ENCODE data around the gene PMEPA1. TPM values are rescaled to one million over a fixed set of nuclear protein-coding genes. Genes with fewer than 3 reads are reported as not detected.

Gene PMEPA1
- total and polyA plus RNA-seq, 7 experiments from 2014 or later = 0.44 to 10.0 (median 8.7) TPM

- H3K27me3 ChIP-seq (ENCODE audit: control insufficient read depth in 2 of 2, insufficient read depth in 2 of 2, low read length in 2 of 2) = no peaks in the 10 kb centered on the region
- ATAC-seq = no peak
- no peaks in the 10 kb centered on the region for H3K9me3 Mint-ChIP-seq
- H3K4me3 ChIP-seq (ENCODE audit: low read length) = no peak overlapping the region
- CTCF ChIA-PET = interaction anchor here (0.8 to 3.5 kb wide), 9 partner anchors 25 to 527 kb away, joined by 3 to 23 read pairs (median 3); no protein-coding TSS in a partner anchor
- H3K27ac Mint-ChIP-seq = no peak overlapping the region
- H3K9me3 ChIP-seq (ENCODE audit: control insufficient read depth in 2 of 3, low read length in 3 of 3) = no peaks in the 10 kb centered on the region
- no peak overlapping the region for H3K27ac ChIP-seq (ENCODE audit: low read depth, low read length)
- H3K36me3 Mint-ChIP-seq = peaks cover 0 to 12% (median 0%) of the 10 kb centered on the region in 5 donors
- peaks cover 0 to 10% (median 0%) of the 10 kb centered on the region in 3 experiments for H3K36me3 ChIP-seq (ENCODE audit: control insufficient read depth in 2 of 3, insufficient read depth in 3 of 3, low read length in 3 of 3)
- peaks cover 8 to 30% (median 19%) of the 10 kb centered on the region in 7 donors for H3K4me1 Mint-ChIP-seq
- peaks cover 9% of the 10 kb centered on the region in 2 donors for H3K4me1 ChIP-seq (ENCODE audit: control insufficient read depth in 2 of 2, insufficient read depth in 2 of 2, low read length in 2 of 2)
- no peak overlapping the region for H3K4me3 Mint-ChIP-seq
- peak in 1 of 9 donors; percentile 18 for DNase-seq
- POLR2A ChIA-PET = interaction anchor here (2.4 kb wide), 1 partner anchor 24 kb away, joined by 14 read pairs; no protein-coding TSS in a partner anchor
- peaks cover 0 to 21% (median 0%) of the 10 kb centered on the region in 5 donors for H3K27me3 Mint-ChIP-seq
- intact Hi-C loops (cut with micrococcal nuclease) = no loop called here
Observed at GRCh38 chr20:57652606-57653545, 56.9 kb downstream of the PMEPA1 start.

- H3K9me3 ChIP-seq (ENCODE audit: control insufficient read depth in 2 of 3, low read length in 3 of 3) = no peaks in the 10 kb centered on the region
- no peak overlapping the region for H3K27ac Mint-ChIP-seq
- peaks cover under 1 to 1% of the 10 kb centered on the region in 2 donors for H3K4me1 ChIP-seq (ENCODE audit: control insufficient read depth in 2 of 2, insufficient read depth in 2 of 2, low read length in 2 of 2)
- intact Hi-C loops (cut with micrococcal nuclease) = no loop called here
- peaks cover 0 to 10% (median 0%) of the 10 kb centered on the region in 3 experiments for H3K36me3 ChIP-seq (ENCODE audit: control insufficient read depth in 2 of 3, insufficient read depth in 3 of 3, low read length in 3 of 3)
- no peaks in the 10 kb centered on the region for H3K9me3 Mint-ChIP-seq
- peaks cover 5 to 25% (median 13%) of the 10 kb centered on the region in 7 donors for H3K4me1 Mint-ChIP-seq
- CTCF ChIA-PET = interaction anchor here (0.6 to 3.5 kb wide), 6 partner anchors 24 to 55 kb away, joined by 3 to 23 read pairs (median 6); no protein-coding TSS in a partner anchor
- H3K27me3 ChIP-seq (ENCODE audit: control insufficient read depth in 2 of 2, insufficient read depth in 2 of 2, low read length in 2 of 2) = no peaks in the 10 kb centered on the region
- H3K27ac ChIP-seq (ENCODE audit: low read depth, low read length) = no peak overlapping the region
- peaks cover 0 to 12% (median 0%) of the 10 kb centered on the region in 5 donors for H3K36me3 Mint-ChIP-seq
- no peak overlapping the region for H3K4me3 ChIP-seq (ENCODE audit: low read length)
- H3K27me3 Mint-ChIP-seq = peaks cover 0 to 24% (median 0%) of the 10 kb centered on the region in 5 donors
- peak in 1 of 9 donors; percentile 8 for DNase-seq
- H3K4me3 Mint-ChIP-seq = no peak overlapping the region
- ATAC-seq = no peak
- POLR2A ChIA-PET = no interaction called here
Observed at GRCh38 chr20:57651881-57652605, 57.8 kb downstream of the PMEPA1 start.

- ChIA-PET CTCF (interaction anchor here (0.6 to 3.5 kb wide), 3 partner anchors 23 to 28 kb away, joined by 5 to 23 read pairs (median 8); no protein-coding TSS in a partner anchor), POLR2A (no interaction called here)
- DNase-seq (peak in 1 of 9 donors; percentile 13), ATAC-seq (no peak)
- Histone ChIP-seq H3K36me3 (ENCODE audit: control insufficient read depth in 2 of 3, insufficient read depth in 3 of 3, low read length in 3 of 3) (peaks cover 0 to 10% (median 0%) of the 10 kb centered on the region in 3 experiments), H3K4me3 (ENCODE audit: low read length) (no peak overlapping the region), H3K9me3 (ENCODE audit: control insufficient read depth in 2 of 3, low read length in 3 of 3) (no peaks in the 10 kb centered on the region), H3K4me1 (ENCODE audit: control insufficient read depth in 2 of 2, insufficient read depth in 2 of 2, low read length in 2 of 2) (no peaks in the 10 kb centered on the region), H3K27me3 (ENCODE audit: control insufficient read depth in 2 of 2, insufficient read depth in 2 of 2, low read length in 2 of 2) (no peaks in the 10 kb centered on the region), H3K27ac (ENCODE audit: low read depth, low read length) (no peak overlapping the region)
- Mint-ChIP-seq H3K27me3 (peaks cover 0 to 31% (median 0%) of the 10 kb centered on the region in 5 donors), H3K4me3 (no peak overlapping the region), H3K27ac (peak overlapping the region in 1 of 9 donors; percentile 17), H3K36me3 (peaks cover 0 to 15% (median 0%) of the 10 kb centered on the region in 5 donors), H3K4me1 (peaks cover 5 to 22% (median 7%) of the 10 kb centered on the region in 7 donors), H3K9me3 (peaks cover 0 to 4% (median 0%) of the 10 kb centered on the region in 11 donors)
- intact Hi-C loops (cut with micrococcal nuclease) = no loop called here
Observed at GRCh38 chr20:57650756-57651483, 58.9 kb downstream of the PMEPA1 start.

GRCh38 chr20:57650266-57650665 is 59.5 kb downstream of the PMEPA1 start:
- peaks cover 0 to 15% (median 0%) of the 10 kb centered on the region in 5 donors for H3K36me3 Mint-ChIP-seq
- ATAC-seq (no peak), DNase-seq (no peak)
- H3K9me3 Mint-ChIP-seq = peaks cover 0 to 6% (median 0%) of the 10 kb centered on the region in 11 donors
- CTCF ChIA-PET = interaction anchor here (1.4 kb wide), 1 partner anchor 61 kb away, joined by 3 read pairs; no protein-coding TSS in a partner anchor
- H3K27me3 Mint-ChIP-seq = peaks cover 0 to 34% (median 0%) of the 10 kb centered on the region in 5 donors
- intact Hi-C loops (cut with micrococcal nuclease) = no loop called here
- H3K4me3 Mint-ChIP-seq = no peak overlapping the region
- POLR2A ChIA-PET = interaction anchor here (0.6 kb wide), 1 partner anchor 85 kb away, joined by 3 read pairs; no protein-coding TSS in a partner anchor
- Histone ChIP-seq H3K4me3 (ENCODE audit: low read length) (no peak overlapping the region), H3K27ac (ENCODE audit: low read depth, low read length) (no peak overlapping the region), H3K9me3 (ENCODE audit: control insufficient read depth in 2 of 3, low read length in 3 of 3) (no peaks in the 10 kb centered on the region), H3K27me3 (ENCODE audit: control insufficient read depth in 2 of 2, insufficient read depth in 2 of 2, low read length in 2 of 2) (no peaks in the 10 kb centered on the region), H3K36me3 (ENCODE audit: control insufficient read depth in 2 of 3, insufficient read depth in 3 of 3, low read length in 3 of 3) (peaks cover 0 to 10% (median 0%) of the 10 kb centered on the region in 3 experiments), H3K4me1 (ENCODE audit: control insufficient read depth in 2 of 2, insufficient read depth in 2 of 2, low read length in 2 of 2) (no peaks in the 10 kb centered on the region)
- H3K4me1 Mint-ChIP-seq = peaks cover 5 to 15% (median 7%) of the 10 kb centered on the region in 7 donors
- H3K27ac Mint-ChIP-seq = peak overlapping the region in 1 of 9 donors; percentile 17

GRCh38 chr20:57649617-57650015 is 60.2 kb downstream of the PMEPA1 start:
- H3K36me3 ChIP-seq (ENCODE audit: control insufficient read depth in 2 of 3, insufficient read depth in 3 of 3, low read length in 3 of 3) = peaks cover 0 to 10% (median 0%) of the 10 kb centered on the region in 3 experiments
- peak in 1 of 9 donors; percentile 3 for DNase-seq
- H3K9me3 ChIP-seq (ENCODE audit: control insufficient read depth in 2 of 3, low read length in 3 of 3) = no peaks in the 10 kb centered on the region
- POLR2A ChIA-PET = interaction anchor here (0.6 kb wide), 1 partner anchor 85 kb away, joined by 3 read pairs; no protein-coding TSS in a partner anchor
- intact Hi-C loops (cut with micrococcal nuclease) = no loop called here
- CTCF ChIA-PET = interaction anchor here (0.5 to 1.4 kb wide), 2 partner anchors 36 to 62 kb away, joined by 3 to 4 read pairs; no protein-coding TSS in a partner anchor
- H3K4me1 ChIP-seq (ENCODE audit: control insufficient read depth in 2 of 2, insufficient read depth in 2 of 2, low read length in 2 of 2) = no peaks in the 10 kb centered on the region
- Mint-ChIP-seq H3K4me3 (no peak overlapping the region), H3K4me1 (peaks cover 5 to 10% (median 5%) of the 10 kb centered on the region in 7 donors), H3K9me3 (peaks cover 0 to 12% (median 6%) of the 10 kb centered on the region in 11 donors), H3K36me3 (peaks cover under 1 to 15% (median 5%) of the 10 kb centered on the region in 5 donors), H3K27me3 (peaks cover 0 to 40% (median 0%) of the 10 kb centered on the region in 5 donors), H3K27ac (no peak overlapping the region)
- no peaks in the 10 kb centered on the region for H3K27me3 ChIP-seq (ENCODE audit: control insufficient read depth in 2 of 2, insufficient read depth in 2 of 2, low read length in 2 of 2)
- no peak overlapping the region for H3K4me3 ChIP-seq (ENCODE audit: low read length)
- H3K27ac ChIP-seq (ENCODE audit: low read depth, low read length) = no peak overlapping the region
- no peak for ATAC-seq

Measured in naive thymus-derived CD4-positive, alpha-beta T cell (primary cell).